GM13976 (cell line): Measurements from ENCODE around the gene DPP8.

Source experiments
- DNase-seq: peaks from one replicate; pipeline ENCODE4 v3.0.0; 2012; ENCODE audit warnings: low spot score
- in situ Hi-C: fragments of 300-500 bp; cut with MboI; formaldehyde crosslinking; loops from one replicate; pipeline ENCODE4 v1.12.0; 2022; ENCODE audit warnings: low sequenced_read_pairs, mixed read lengths, inconsistent platforms; ENCODE audit not compliant: unreplicated experiment
- TF ChIP-seq, protein P1 (sequence below): IDR thresholded peaks from 2 replicates; pipeline ENCODE4 v1.5.1; 2012; ENCODE audit warnings: borderline replicate concordance, mild to moderate bottlenecking; ENCODE audit not compliant: insufficient read depth; ENCODE audit errors: extremely low read depth, missing control alignments, control extremely low read depth

DPP8 gene

DNA sequence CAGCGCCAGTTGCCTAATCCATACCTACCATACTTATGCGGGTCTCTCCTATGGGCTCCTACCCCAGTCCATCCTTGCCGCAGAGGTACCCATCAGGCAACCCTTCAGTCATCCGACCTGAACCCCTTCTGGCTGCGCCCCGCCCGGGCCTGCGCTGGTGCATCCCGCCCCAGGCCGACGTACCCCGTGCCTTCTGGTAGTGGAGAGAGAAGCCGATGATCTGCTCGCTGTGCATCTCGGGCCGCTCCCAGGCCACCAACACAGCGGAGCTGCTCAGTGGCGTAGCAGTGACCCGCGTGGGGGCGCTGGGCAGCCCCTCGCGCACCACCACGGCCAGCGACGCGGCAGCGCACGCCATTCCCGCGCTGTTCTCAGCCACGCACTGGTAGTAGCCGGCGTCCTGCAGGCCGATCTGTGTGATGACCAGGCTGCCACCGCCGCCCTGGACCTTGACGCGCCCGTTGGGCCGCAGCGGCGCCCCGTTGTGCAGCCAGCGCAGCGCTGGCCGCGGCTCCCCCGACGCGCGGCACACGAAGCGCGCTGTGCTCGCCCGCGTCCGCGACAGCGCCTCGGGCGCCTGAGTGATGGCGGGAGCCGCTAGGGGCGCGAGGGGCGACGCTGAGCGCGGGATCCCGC lies 121.8 kb downstream of the DPP8 start:
- in situ Hi-C loops: no loop called here
- DNase-seq: no peak
- TF ChIP-seq, protein P1, sequence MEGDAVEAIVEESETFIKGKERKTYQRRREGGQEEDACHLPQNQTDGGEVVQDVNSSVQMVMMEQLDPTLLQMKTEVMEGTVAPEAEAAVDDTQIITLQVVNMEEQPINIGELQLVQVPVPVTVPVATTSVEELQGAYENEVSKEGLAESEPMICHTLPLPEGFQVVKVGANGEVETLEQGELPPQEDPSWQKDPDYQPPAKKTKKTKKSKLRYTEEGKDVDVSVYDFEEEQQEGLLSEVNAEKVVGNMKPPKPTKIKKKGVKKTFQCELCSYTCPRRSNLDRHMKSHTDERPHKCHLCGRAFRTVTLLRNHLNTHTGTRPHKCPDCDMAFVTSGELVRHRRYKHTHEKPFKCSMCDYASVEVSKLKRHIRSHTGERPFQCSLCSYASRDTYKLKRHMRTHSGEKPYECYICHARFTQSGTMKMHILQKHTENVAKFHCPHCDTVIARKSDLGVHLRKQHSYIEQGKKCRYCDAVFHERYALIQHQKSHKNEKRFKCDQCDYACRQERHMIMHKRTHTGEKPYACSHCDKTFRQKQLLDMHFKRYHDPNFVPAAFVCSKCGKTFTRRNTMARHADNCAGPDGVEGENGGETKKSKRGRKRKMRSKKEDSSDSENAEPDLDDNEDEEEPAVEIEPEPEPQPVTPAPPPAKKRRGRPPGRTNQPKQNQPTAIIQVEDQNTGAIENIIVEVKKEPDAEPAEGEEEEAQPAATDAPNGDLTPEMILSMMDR: no peak

- TF ChIP-seq, protein P1: no peak
- in situ Hi-C loops: loop anchor here (5.0 kb wide), 1 partner anchor 73 kb away; no protein-coding TSS in a partner anchor
Observed at GRCh38 chr15:65394936-65395335, 122.6 kb downstream of the DPP8 start.

DNA sequence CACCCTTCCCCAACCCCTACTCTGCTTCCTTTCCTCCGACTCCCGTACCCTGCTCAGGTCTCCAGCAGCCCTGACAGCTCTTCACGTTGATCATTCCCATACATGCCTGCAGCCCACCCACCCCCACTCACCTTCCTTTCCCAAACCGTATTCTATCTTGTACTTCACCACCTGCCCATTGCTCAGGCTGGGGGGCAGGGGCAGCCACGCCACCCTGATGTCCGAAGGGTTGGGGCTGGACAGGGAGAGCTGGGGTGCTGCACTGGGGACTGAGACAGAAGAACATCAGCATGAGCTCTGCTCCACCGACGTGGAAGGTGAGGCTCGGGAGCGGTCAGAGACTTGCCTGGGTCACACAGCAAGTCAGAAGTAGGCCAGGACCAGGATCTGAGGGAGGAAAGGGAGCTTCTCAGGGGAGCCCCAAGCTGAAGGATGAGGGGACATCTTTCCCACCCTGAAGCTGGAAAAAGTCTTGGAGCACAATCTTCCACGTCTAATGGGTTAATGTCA lies 123.2 kb downstream of the DPP8 start:
- in situ Hi-C loops: loop anchor here (5.0 kb wide), 1 partner anchor 72 kb away; no protein-coding TSS in a partner anchor
- no peak for DNase-seq
- TF ChIP-seq, protein P1: no peak

More at GRCh38 chr15:65394936-65395335, 122.6 kb downstream of the DPP8 start:
- no peak for DNase-seq

DNA sequence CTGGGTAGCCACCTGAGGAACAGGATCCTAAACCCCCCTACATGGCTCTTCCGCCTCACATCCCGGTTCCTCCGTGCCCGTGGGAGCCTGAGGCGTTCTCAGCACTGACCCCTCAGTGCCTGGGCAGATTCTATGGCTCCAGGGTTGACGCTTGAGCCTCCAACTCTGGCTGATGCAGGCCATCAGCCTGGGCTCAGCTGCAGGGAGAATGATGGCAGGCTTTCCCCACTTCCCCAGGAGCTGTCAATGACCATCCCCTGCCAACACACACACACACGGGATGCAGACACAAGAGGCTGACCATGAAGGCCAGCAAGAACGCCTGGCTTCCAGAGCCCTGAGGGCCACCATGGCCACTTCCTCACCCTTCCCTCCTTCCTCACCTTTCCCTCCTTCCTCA lies 123.9 kb downstream of the DPP8 start:
- in situ Hi-C loops: loop anchor here (5.0 kb wide), 1 partner anchor 71 kb away; no protein-coding TSS in a partner anchor
- TF ChIP-seq, protein P1: no peak
- DNase-seq: no peak

DNA sequence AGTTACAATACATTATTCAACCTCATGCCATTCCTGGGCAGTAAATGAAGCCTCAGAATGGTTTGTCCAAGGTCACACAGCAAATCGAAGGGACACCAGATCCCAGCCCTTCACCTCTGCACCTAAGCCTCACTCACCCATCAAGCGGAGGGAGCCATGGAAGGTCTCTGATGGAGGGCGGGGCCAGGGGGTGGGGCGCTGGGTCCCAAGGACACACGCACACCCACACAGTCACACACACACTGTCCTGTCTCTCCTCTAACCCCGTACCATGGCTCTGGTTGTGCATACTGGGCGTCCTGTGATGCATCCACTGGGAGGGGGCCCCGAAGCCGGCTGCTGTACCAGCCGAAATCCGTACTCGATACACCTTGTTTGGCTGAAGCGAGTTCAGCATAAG lies 124.4 kb downstream of the DPP8 start:
- DNase-seq: no peak
- in situ Hi-C loops: loop anchor here (5.0 kb wide), 1 partner anchor 71 kb away; no protein-coding TSS in a partner anchor
- TF ChIP-seq, protein P1: no peak
